Fibroblast of mammary gland (primary cell): Measurements from ENCODE around the gene EIF4EBP2.
A peak's percentile ranks its signal among the peaks of the same experiment; 100 is the strongest.

ENCODE experiments used
- DNase-seq: peaks from one replicate; pipeline ENCODE4 v3.0.0-alpha.2; 2010; ENCODE audit warnings: low read depth
- H3K4me3 ChIP-seq: 2 replicates; pipeline ENCODE4 v1.5.1; 2011; ENCODE audit warnings: low read depth, mild to moderate bottlenecking, low read length, moderate library complexity; ENCODE audit not compliant: control insufficient read depth
- TF ChIP-seq, protein P1 (sequence below): conservative IDR thresholded peaks from 2 replicates; pipeline ENCODE4 v1.5.1; 2011; ENCODE audit warnings: low read depth, low read length, inconsistent platforms; ENCODE audit not compliant: control insufficient read depth, insufficient read depth

Gene EIF4EBP2

DNA sequence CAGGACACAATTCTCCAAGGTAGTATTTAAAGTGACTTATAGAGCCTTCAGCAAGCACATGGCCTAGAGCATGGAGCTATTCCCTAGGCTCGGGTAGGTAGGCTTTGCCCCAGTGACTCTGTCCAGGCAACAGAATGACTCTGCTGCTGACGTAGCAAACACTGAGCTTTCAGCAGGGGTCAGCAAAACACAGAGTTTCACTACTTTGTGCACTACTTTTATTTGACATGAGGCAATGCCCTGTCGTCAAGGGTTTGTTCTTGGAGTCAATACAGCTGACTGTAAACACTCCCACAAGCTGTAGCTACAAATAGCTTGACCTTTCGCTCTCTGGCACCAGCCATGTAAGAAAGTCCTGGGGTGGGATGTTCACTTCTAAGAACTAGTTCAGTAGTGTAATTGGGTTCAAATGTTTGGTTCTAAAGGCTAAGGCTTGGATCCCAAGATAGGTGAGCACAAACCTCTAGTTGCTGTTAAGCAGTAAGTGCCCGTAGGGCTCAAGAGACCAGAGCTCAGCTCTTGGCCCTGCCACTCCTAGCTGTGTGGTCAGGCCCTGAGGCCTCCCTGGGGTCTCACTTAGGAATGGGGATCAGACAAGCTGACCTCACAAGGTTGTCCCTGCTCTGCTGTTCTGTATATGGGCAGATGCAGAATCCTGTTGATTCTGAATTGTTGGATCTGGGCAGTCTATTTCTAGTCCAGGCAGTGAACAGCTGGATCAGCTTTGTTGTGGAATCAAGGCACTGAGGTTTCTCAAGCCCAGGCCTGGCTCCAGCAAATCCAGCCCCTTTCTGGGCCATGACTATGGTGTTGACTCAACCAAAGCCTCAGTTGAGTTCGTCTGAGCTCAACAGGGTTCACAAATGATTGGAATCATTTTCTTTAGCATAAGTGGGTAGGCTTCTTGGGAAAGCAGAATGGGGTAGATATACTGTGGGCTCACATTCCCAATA is 26.8 kb downstream of the EIF4EBP2 start:
- TF ChIP-seq, protein P1, sequence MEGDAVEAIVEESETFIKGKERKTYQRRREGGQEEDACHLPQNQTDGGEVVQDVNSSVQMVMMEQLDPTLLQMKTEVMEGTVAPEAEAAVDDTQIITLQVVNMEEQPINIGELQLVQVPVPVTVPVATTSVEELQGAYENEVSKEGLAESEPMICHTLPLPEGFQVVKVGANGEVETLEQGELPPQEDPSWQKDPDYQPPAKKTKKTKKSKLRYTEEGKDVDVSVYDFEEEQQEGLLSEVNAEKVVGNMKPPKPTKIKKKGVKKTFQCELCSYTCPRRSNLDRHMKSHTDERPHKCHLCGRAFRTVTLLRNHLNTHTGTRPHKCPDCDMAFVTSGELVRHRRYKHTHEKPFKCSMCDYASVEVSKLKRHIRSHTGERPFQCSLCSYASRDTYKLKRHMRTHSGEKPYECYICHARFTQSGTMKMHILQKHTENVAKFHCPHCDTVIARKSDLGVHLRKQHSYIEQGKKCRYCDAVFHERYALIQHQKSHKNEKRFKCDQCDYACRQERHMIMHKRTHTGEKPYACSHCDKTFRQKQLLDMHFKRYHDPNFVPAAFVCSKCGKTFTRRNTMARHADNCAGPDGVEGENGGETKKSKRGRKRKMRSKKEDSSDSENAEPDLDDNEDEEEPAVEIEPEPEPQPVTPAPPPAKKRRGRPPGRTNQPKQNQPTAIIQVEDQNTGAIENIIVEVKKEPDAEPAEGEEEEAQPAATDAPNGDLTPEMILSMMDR: no peak
- peak; percentile 90 for DNase-seq
- H3K4me3 ChIP-seq: no peak overlapping the region

DNA sequence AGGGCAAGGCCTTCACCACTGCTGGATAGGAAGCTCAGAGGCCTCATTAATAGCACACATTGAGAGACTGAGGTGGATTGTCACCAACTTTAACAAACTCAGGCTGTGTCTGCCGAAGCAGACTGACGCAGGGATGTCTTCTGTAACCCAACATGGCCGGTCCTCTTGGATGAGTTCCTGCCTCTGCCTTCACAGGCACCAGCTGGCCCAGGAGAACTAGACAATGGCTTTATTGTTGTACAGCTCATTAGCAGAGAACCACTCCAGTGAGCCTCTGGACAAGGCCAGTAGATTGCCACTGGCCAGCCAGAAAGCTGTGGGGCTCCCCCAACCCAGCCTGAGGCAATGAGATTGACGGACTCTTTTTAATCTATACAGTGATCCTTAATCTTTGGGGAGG is 28.2 kb downstream of the EIF4EBP2 start:
- H3K4me3 ChIP-seq: no peak overlapping the region
- DNase-seq: no peak
- TF ChIP-seq, protein P1: no peak

DNA sequence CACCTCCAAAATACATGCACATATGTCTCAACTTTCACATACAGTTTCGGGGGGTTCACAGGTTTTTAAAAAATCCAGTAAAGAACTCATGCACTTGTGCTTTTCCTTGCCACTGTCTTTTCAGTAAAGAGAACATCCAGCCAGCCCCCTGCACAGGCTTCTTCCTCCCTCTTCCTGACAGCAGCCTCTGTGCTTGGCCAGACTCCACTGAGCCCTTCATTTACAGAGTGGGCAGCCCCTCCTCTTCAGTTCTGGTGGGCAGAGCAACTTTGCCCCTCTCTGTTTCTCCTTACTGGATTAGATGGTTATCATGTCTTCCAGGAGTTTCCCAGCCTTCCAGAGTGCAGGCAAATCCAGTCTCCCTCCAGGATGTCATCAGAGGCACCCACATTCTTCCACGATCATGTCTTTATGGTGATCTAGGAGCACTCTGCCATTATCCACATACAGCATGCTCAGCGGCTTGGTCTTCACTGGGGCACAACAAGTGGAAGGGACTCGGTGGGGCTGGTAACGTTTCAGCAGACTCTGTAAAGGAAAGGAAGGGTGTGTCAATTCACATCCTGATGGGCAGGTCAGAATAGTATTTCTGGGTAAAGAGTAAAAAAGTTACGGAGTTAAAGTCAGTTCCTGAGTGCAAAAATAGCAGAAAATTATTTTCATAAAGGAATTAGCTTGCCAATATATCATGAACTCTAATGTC is 28.8 kb downstream of the EIF4EBP2 start:
- DNase-seq: no peak
- H3K4me3 ChIP-seq: no peak overlapping the region

DNA sequence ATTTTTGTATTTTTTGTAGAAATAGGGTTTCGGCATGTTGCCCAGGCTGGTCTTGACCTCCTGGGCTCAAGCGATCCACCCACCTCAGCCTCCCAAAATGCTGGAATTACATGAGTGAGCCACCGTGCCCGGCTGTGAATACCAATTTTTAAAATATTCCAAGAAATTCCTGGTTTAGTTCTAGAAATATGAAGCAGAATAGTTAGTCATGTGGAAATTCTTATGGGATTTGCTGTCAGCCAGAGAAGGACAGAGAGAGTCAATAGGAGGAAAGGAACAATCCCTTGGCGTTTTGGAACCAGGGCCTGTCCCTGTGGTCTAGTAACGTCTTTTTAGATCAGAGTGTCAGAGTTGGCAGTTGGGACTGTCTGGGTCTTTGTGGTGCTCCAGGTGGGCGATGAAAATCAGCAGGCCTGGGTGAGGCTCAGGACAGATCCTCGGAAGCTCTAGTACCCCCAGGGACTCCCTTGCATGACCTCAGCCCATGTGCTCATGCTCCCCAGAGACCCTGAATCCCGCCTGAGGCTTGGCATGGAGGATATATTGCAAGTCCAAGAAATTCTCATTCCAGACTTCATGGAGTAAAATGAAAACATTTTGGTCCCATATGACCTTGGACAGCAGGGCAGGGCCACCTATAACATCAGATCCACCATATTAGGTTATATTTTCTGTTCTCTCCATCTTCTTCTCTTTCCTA is 29.8 kb downstream of the EIF4EBP2 start:
- no peak overlapping the region for H3K4me3 ChIP-seq
- DNase-seq: peak; percentile 70
- TF ChIP-seq, protein P1: no peak

More for the DNA sequence above, 28.8 kb downstream of the EIF4EBP2 start:
- TF ChIP-seq, protein P1: no peak

DNA sequence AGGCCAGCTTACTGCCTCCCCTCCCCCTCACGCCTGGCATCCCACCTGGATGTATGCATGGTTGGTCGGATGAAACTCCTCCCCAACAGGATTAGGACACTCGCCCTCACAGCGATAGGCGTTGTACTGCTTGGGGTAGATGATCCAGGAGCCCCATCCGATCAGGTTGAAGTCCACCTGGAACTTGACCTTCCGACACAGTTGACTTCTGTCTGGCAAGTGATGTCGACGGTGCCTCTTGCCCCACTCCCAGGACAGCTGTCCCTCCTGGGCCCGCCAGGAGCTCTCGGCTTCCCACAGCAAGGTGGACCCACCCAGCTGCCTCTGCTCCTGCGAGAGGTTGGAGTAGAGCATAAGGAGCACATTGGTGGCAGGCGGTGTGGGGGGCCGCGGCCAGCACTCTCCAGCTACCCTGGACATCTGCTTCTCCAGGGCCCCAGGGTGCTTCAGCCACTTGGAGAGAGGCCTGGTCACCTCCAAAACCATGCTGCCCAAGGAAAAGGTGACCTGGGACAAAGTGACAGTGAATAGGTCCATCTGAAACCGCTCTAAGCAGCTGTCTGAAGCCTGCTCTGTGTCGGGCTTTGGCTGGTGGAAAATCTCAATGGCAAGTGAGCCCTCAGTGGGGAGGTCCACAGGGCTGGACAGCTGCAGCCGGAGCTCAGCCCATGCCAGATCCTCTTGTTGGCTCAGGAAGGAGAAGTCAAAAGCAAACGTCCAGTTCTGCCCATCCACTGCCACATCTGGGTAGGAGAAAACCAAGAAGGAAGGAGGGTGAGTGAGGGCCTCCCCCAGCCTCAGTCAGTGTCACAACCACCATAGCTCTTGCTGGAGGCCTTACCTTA is 31.5 kb downstream of the EIF4EBP2 start:
- DNase-seq: no peak
- H3K4me3 ChIP-seq: no peak overlapping the region
- TF ChIP-seq, protein P1: no peak

DNA sequence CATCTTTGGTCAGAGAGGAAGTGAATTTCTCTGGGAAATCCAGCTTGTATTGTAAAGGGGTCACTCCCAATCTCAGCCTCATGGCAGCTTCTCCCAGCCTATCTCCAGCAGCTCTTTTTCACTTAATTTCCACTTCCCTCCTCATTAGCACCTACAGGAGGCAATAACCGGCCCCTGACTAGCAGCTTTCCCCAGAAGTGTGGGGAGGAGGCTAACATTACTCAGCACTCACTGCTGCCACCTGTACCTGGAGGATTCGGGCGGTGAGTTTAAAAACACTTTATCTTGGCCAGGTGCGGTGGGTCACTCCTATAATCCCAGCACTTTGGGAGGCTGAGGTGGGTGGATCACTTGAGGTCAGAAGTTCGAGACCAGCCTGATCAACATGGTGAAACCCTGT is 33.8 kb downstream of the EIF4EBP2 start:
- TF ChIP-seq, protein P1: no peak
- no peak overlapping the region for H3K4me3 ChIP-seq
- DNase-seq: no peak
